HCT116 (cell line): ENCODE results near the gene UBE3C. TPM values are rescaled to one million over a fixed set of nuclear protein-coding genes. Genes with fewer than 3 reads are reported as not detected.
"Not testable (repeated sequence)": the region's sequence is repeated elsewhere in the genome, so short reads cannot be mapped to it uniquely, and the experiment has no call there.

Source experiments
- ATAC-seq: fragments of 200-7000 bp; cut with Tn5 transposase; 2 replicates; pipeline ENCODE4 v1.9.1; 2020; ENCODE audit warnings: mild to moderate bottlenecking, moderate library complexity
- BruUV-seq: library from RNA; stranded (reverse); fragments of 400-500 nt; replicated peaks from 2 replicates; lab custom pipeline; 2021; lab: Mats Ljungman, UMichigan
- CTCF ChIA-PET: fragments of 300-600 bp; sonication (Branson Sonifier 250); formaldehyde crosslinking; loops from one replicate; lab custom pipeline; 2021; ENCODE audit warnings: antibody characterized with exemption; lab: Charles Lee
- POLR2A ChIA-PET: fragments of 300-600, 350-600 bp; sonication (Branson Sonifier 250); formaldehyde crosslinking; loops from one replicate; lab custom pipeline; 2021; ENCODE audit warnings: antibody characterized with exemption; lab: Charles Lee
- RAD21 ChIA-PET, 2 experiments: fragments of 300-600 bp; sonication (Branson Sonifier 250); formaldehyde crosslinking; loops; one replicate each; lab custom pipeline; 2023; ENCODE audit warnings: low total read pairs in 2 of 2; ENCODE audit not compliant: uncharacterized antibody in 2 of 2, unreplicated experiment in 2 of 2, low non-redundant PET in 1 of 2; lab: Charles Lee
- DNase-seq: peaks from one replicate; pipeline ENCODE4 v3.0.0-alpha.2; 2010; ENCODE audit warnings: low read depth, low spot score
- H2AFZ ChIP-seq: fragments of 200-600 bp; shearing (Covaris generic), sonication (generic); 2 replicates; pipeline ENCODE4 v1.6.1; 2017; ENCODE audit warnings: low read depth, mixed run types, mixed read lengths, antibody characterized with exemption, low read length; ENCODE audit not compliant: poor library complexity, severe bottlenecking
- H3K27ac ChIP-seq: 2 replicates; pipeline ENCODE4 v1.5.1; 2012; ENCODE audit warnings: low read depth, low read length
- H3K27me3 ChIP-seq: fragments of 200-600 bp; sonication (generic); 2 replicates; pipeline ENCODE4 v1.6.1; 2016; ENCODE audit warnings: mixed run types, low read length, mixed read lengths; ENCODE audit not compliant: insufficient read depth
- H3K36me3 ChIP-seq, 2 experiments: fragments of 200-500 bp in 1 of 2; fragments of 200-600 bp in 1 of 2; sonication (Bioruptor generic) in 1 of 2; sonication (generic) in 1 of 2; 2 replicates each; pipeline versions ENCODE4 v1.5.1 to v1.6.1; 2014 to 2016; ENCODE audit warnings: low read length in 2 of 2, inconsistent platforms in 1 of 2, mixed read lengths in 1 of 2, mixed run types in 1 of 2; ENCODE audit not compliant: insufficient read depth in 2 of 2, control insufficient read depth in 1 of 2
- H3K4me1 ChIP-seq, 2 experiments: fragments of 200-600 bp in 1 of 2; sonication (generic) in 1 of 2; 2 replicates each; pipeline versions ENCODE4 v1.5.1 to v1.6.1; 2012 to 2017; ENCODE audit warnings: low read length in 2 of 2, inconsistent platforms in 1 of 2, mild to moderate bottlenecking in 1 of 2, mixed read lengths in 1 of 2, mixed run types in 1 of 2, moderate library complexity in 1 of 2; ENCODE audit not compliant: insufficient read depth in 2 of 2, control insufficient read depth in 1 of 2
- H3K4me2 ChIP-seq: fragments of 200-600 bp; sonication (generic); 2 replicates; pipeline ENCODE4 v1.6.1; 2017; ENCODE audit warnings: mixed run types, low read length, mixed read lengths
- H3K4me3 ChIP-seq, 2 experiments: fragments of 200-600 bp in 1 of 2; sonication (generic) in 1 of 2; replicated peaks in 1 of 2; 2 replicates each; pipeline ENCODE4 v1.5.1; 2011 to 2016; ENCODE audit warnings: low read length in 2 of 2, control low read depth in 1 of 2, low read depth in 1 of 2, mild to moderate bottlenecking in 1 of 2, mixed read lengths in 1 of 2, mixed run types in 1 of 2
- H3K79me2 ChIP-seq: fragments of 200-600 bp; sonication (generic); 2 replicates; pipeline ENCODE4 v1.6.1; 2017; ENCODE audit warnings: mild to moderate bottlenecking, mixed run types, low read length, moderate library complexity, mixed read lengths; ENCODE audit not compliant: insufficient read depth
- H3K9ac ChIP-seq: fragments of 200-600 bp; sonication (generic); 2 replicates; pipeline ENCODE4 v1.6.1; 2016; ENCODE audit warnings: low read length, mixed read lengths
- H3K9me2 ChIP-seq: fragments of 200-600 bp; sonication (generic), shearing (Covaris generic); 2 replicates; pipeline ENCODE4 v1.6.1; 2017; ENCODE audit warnings: mixed run types, mild to moderate bottlenecking, moderate library complexity; ENCODE audit not compliant: insufficient read depth
- H3K9me3 ChIP-seq, 2 experiments: fragments of 200-500 bp in 1 of 2; fragments of 200-600 bp in 1 of 2; sonication (Bioruptor generic) in 1 of 2; sonication (generic) in 1 of 2; 2 replicates each; pipeline ENCODE4 v1.6.1; 2014 to 2017; ENCODE audit warnings: low read length in 2 of 2, mixed read lengths in 2 of 2, inconsistent platforms in 1 of 2, low read depth in 1 of 2, mild to moderate bottlenecking in 1 of 2, mixed run types in 1 of 2, moderate library complexity in 1 of 2; ENCODE audit not compliant: control insufficient read depth in 1 of 2, insufficient read depth in 1 of 2
- H4K20me1 ChIP-seq: fragments of 200-600 bp; sonication (generic), shearing (Covaris generic); 2 replicates; pipeline ENCODE4 v1.6.1; 2017; ENCODE audit warnings: mixed run types, mild to moderate bottlenecking, moderate library complexity; ENCODE audit not compliant: insufficient read depth
- CBX3 ChIP-seq: IDR thresholded peaks from 2 replicates; pipeline ENCODE4 v1.6.1; 2012; ENCODE audit warnings: low read depth
- CTCF ChIP-seq, 3 experiments: fragments of 200-600 bp in 1 of 3; sonication (generic) in 1 of 3; IDR thresholded peaks in 2 of 3; conservative IDR thresholded peaks in 1 of 3; 2 replicates each; pipeline ENCODE4 v1.5.1; 2012 to 2017; ENCODE audit warnings: low read depth in 2 of 3, low read length in 2 of 3, antibody characterized with exemption in 1 of 3, borderline replicate concordance in 1 of 3, control low read depth in 1 of 3, mild to moderate bottlenecking in 1 of 3, mixed read lengths in 1 of 3, mixed run types in 1 of 3, moderate library complexity in 1 of 3; ENCODE audit not compliant: insufficient read depth in 1 of 3
- EGR1 ChIP-seq: IDR thresholded peaks from 2 replicates; pipeline ENCODE4 v1.6.1; 2012; ENCODE audit warnings: low read depth
- ZFX ChIP-seq: fragments of 450-650 bp; IDR thresholded peaks from 2 replicates; pipeline ENCODE4 v1.6.1; 2017
- intact Hi-C: fragments of 100-400 bp; cut with micrococcal nuclease; formaldehyde crosslinking; loops from 2 replicates; pipeline ENCODE4 v1.10.0; 2022
- total RNA-seq: library from RNA; stranded (reverse); gene quantifications from one replicate; pipeline ENCODE4 v1.2.1, GENCODE V29; 2021; ENCODE audit not compliant: unreplicated experiment

The UBE3C gene
- total RNA-seq, 1 experiment from 2014 or later: 68.3 TPM

DNA sequence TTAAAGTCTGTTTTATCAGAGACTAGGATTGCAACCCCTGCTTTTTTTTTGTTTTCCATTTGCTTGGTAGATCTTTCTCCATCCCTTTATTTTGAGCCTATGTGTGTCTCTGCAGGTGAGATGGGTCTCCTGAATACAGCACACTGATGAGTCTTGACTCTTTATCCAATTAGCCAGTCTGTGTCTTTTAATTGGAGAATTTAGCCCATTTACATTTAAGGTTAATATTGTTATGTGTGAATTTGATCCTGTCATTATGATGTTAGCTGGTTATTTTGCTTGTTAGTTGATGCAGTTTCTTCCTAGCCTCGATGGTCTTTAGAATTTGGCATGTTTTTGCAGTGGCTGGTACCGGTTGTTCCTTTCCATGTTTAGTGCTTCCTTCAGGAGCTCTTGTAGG lies 35.1 kb upstream of the UBE3C start:
- H3K9ac ChIP-seq, H3K9me3 ChIP-seq, H4K20me1 ChIP-seq, H3K36me3 ChIP-seq, BruUV-seq, intact Hi-C loops, H3K27ac ChIP-seq, H2AFZ ChIP-seq, DNase-seq, POLR2A ChIA-PET, CTCF ChIA-PET, ATAC-seq, H3K9me2 ChIP-seq, H3K4me1 ChIP-seq, H3K4me2 ChIP-seq, H3K27me3 ChIP-seq, H3K79me2 ChIP-seq, H3K4me3 ChIP-seq, RAD21 ChIA-PET: not testable (repeated sequence)

DNA sequence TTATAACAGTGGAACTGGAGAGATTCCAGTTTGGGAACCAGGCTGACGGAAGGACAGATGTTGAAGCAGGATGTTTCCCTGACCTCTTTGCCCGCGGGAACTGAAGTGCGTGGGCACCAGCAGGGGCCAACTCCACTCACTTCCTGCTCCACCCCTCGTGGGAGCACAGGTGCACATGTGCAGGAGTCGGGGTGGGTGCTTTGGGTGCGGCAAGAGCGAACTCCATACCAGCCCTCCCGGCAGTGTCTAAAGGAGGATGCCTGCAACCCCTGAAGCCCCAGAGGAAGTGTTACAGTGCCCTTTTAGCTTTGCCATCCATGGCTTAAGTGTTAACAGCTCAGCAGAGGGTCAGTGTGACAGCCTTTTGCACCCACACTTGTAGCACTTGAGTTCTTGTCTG lies 27.4 kb upstream of the UBE3C start:
- CTCF ChIA-PET: no interaction called here
- intact Hi-C loops: no loop called here
- Histone ChIP-seq H3K4me1 (no peaks in the 10 kb centered on the region), H3K36me3 (no peaks in the 10 kb centered on the region), H3K27ac (no peak overlapping the region), H3K79me2 (no peaks in the 10 kb centered on the region), H3K9me2 (no peaks in the 10 kb centered on the region), H4K20me1 (no peaks in the 10 kb centered on the region), H3K4me3 (no peak overlapping the region), H3K27me3 (no peaks in the 10 kb centered on the region; the same call in 1 of the 2 replicates), H3K9ac (no peak overlapping the region), H2AFZ (no peak overlapping the region), H3K4me2 (no peak overlapping the region), H3K9me3 (no peaks in the 10 kb centered on the region; a peak in 1 of 4 replicates)
- TF ChIP-seq EGR1 (no peak), ZFX (no peak)
- POLR2A ChIA-PET: no interaction called here
- no TSS peak for BruUV-seq
- DNase-seq (no peak), ATAC-seq (no peak)
- RAD21 ChIA-PET: no interaction called here

GRCh38 chr7:157112706-157113105 lies 26.0 kb upstream of the UBE3C start:
- no peak for DNase-seq
- H2AFZ ChIP-seq: no peak overlapping the region
- no peak overlapping the region for H3K4me3 ChIP-seq
- H3K27ac ChIP-seq: no peak overlapping the region
- no peaks in the 10 kb centered on the region for H3K4me1 ChIP-seq
- POLR2A ChIA-PET: no interaction called here
- ATAC-seq: no peak
- CTCF ChIA-PET: no interaction called here
- H3K9ac ChIP-seq: no peak overlapping the region
- H3K4me2 ChIP-seq: no peak overlapping the region
- intact Hi-C loops: no loop called here
- TF ChIP-seq CBX3 (no peak), ZFX (no peak), CTCF (IDR thresholded peaks at IDR 0.05 in 2 of 3, conservative IDR thresholded peaks at IDR 0.05 in 1 of 3; ENCODE audit: borderline replicate concordance in 1 of 3, insufficient read depth in 1 of 3, low read depth in 2 of 3, low read length in 2 of 3) (no peak)
- no peaks in the 10 kb centered on the region for H3K36me3 ChIP-seq
- no peaks in the 10 kb centered on the region for H3K9me2 ChIP-seq
- no peaks in the 10 kb centered on the region; the same call in 1 of the 2 replicates for H3K27me3 ChIP-seq
- H3K9me3 ChIP-seq: no peaks in the 10 kb centered on the region; a peak in 1 of 4 replicates
- H4K20me1 ChIP-seq: no peaks in the 10 kb centered on the region
- H3K79me2 ChIP-seq: no peaks in the 10 kb centered on the region
- BruUV-seq: no TSS peak
- RAD21 ChIA-PET: no interaction called here
